Measurements from ENCODE around the gene HOXA13.

DNA sequence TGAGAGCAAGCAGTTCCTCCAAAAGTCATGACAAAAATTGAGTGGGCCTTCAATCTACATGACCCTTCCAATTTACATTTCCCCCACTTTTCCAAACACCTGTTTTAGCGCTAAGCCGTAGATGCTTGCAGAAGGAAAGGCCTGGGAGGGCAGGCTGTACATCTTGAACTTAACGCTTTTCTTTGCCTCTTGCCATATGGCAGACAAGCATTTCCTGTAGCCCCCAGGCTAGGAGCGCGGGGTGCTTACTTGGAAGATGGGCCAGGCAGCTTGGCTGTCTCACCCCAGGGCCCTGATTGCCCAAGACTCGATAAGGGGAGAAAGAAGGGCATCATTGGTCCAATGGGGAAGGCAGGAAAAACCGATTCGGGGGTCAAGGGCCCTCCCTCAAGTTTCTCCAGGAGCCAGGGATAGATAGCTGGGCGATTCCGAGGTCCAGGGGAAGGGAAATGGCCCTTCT lies 27.5 kb downstream of the HOXA13 start:
- no peak for TF ChIP-seq EZH2 (IDR thresholded peaks at IDR 0.05; ENCODE audit: low read depth)
- TF ChIP-seq, protein P1, sequence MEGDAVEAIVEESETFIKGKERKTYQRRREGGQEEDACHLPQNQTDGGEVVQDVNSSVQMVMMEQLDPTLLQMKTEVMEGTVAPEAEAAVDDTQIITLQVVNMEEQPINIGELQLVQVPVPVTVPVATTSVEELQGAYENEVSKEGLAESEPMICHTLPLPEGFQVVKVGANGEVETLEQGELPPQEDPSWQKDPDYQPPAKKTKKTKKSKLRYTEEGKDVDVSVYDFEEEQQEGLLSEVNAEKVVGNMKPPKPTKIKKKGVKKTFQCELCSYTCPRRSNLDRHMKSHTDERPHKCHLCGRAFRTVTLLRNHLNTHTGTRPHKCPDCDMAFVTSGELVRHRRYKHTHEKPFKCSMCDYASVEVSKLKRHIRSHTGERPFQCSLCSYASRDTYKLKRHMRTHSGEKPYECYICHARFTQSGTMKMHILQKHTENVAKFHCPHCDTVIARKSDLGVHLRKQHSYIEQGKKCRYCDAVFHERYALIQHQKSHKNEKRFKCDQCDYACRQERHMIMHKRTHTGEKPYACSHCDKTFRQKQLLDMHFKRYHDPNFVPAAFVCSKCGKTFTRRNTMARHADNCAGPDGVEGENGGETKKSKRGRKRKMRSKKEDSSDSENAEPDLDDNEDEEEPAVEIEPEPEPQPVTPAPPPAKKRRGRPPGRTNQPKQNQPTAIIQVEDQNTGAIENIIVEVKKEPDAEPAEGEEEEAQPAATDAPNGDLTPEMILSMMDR (conservative IDR thresholded peaks at IDR 0.05) = no peak
